ENCODE measurements around the gene RAD51C. TPM values are rescaled to one million over a fixed set of nuclear protein-coding genes. Genes with fewer than 3 reads are reported as not detected.

The RAD51C gene
- total and polyA plus RNA-seq, 9 of the 15 experiments (the other 6 are each of a cell fraction or from before 2014, with no cell fraction given) = 93.9 to 341 (median 135) TPM

DNA sequence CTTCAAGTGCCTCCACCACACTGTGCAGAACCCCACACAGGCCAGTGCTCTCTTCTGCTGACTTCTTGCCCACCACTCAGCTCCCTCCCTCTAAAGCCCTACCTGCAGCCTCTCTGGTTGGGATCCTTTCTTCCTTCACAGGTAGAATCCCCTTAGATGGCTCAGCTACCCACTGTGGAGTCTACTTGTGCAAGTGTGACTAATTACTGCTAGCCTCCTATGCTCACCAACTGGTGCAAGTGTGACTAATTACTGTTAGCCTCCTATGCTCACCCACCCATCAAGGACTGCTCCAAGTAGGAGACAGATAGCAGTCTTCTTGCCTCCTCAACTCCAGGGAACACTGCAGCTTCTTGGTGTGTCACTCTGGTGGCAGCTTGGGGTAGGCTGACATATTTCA is 44.2 kb upstream of the RAD51C start:
- ChIA-PET CTCF (ENCODE audit: low intra/inter-chr PET ratio) (no interaction called here), POLR2A (interaction anchor here (6.5 to 7.5 kb wide), 2 partner anchors 9 to 16 kb away, joined by 74 to 79 read pairs; no protein-coding TSS in a partner anchor)
- Histone ChIP-seq H3K27ac (ENCODE audit: extremely low read depth, low read depth, low read length) (no peak overlapping the region), H3K79me2 (ENCODE audit: control insufficient read depth, insufficient read depth, low read length) (no peaks in the 10 kb centered on the region), H3K36me3 (ENCODE audit: control insufficient read depth, insufficient read depth, low read length) (no peaks in the 10 kb centered on the region), H2AFZ (ENCODE audit: low read depth, low read length) (no peak overlapping the region), H4K20me1 (replicated peaks; ENCODE audit: control insufficient read depth, insufficient read depth, low read length) (no peaks in the 10 kb centered on the region), H3K9me1 (ENCODE audit: control insufficient read depth, insufficient read depth, low read length) (no peaks in the 10 kb centered on the region), H3K27me3 (ENCODE audit: control insufficient read depth in 2 of 2, insufficient read depth in 2 of 2, low read length in 2 of 2) (no peaks in the 10 kb centered on the region), H3K4me1 (replicated peaks in 1 of 2; ENCODE audit: control insufficient read depth in 2 of 2, insufficient read depth in 2 of 2, low read length in 2 of 2) (no peaks in the 10 kb centered on the region), H3K9ac (ENCODE audit: insufficient read depth in 1 of 2, low read depth in 2 of 2, low read length in 2 of 2) (no peak overlapping the region; a peak in 1 of 4 replicates), H3K4me3 (no peak overlapping the region), H3K4me2 (ENCODE audit: insufficient read depth, low read length) (no peak overlapping the region), H3K9me3 (replicated peaks; ENCODE audit: control insufficient read depth, insufficient read depth, low read depth, low read length) (no peaks in the 10 kb centered on the region)
- intact Hi-C loops (cut with micrococcal nuclease) (no loop called here), in situ Hi-C loops (cut with MboI) (no loop called here)
- TF ChIP-seq TBL1XR1 (IDR thresholded peaks at IDR 0.05; ENCODE audit: low read length in 2 of 2) = no peak
- TF ChIP-seq, protein P1, sequence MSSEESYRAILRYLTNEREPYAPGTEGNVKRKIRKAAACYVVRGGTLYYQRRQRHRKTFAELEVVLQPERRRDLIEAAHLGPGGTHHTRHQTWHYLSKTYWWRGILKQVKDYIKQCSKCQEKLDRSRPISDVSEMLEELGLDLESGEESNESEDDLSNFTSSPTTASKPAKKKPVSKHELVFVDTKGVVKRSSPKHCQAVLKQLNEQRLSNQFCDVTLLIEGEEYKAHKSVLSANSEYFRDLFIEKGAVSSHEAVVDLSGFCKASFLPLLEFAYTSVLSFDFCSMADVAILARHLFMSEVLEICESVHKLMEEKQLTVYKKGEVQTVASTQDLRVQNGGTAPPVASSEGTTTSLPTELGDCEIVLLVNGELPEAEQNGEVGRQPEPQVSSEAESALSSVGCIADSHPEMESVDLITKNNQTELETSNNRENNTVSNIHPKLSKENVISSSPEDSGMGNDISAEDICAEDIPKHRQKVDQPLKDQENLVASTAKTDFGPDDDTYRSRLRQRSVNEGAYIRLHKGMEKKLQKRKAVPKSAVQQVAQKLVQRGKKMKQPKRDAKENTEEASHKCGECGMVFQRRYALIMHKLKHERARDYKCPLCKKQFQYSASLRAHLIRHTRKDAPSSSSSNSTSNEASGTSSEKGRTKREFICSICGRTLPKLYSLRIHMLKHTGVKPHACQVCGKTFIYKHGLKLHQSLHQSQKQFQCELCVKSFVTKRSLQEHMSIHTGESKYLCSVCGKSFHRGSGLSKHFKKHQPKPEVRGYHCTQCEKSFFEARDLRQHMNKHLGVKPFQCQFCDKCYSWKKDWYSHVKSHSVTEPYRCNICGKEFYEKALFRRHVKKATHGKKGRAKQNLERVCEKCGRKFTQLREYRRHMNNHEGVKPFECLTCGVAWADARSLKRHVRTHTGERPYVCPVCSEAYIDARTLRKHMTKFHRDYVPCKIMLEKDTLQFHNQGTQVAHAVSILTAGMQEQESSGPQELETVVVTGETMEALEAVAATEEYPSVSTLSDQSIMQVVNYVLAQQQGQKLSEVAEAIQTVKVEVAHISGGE (CRISPR knock-in tag; IDR thresholded peaks at IDR 0.05) = 0 out of 6 replicates have a peak, but pooled peaks of 1 of the 3 experiments have one; percentile 60
- BruUV-seq (replicated peaks) = no TSS peak
- DNase-seq (ENCODE audit: extremely low read depth in 1 of 4, low spot score in 3 of 4) (no peak), FAIRE-seq (peak; percentile 11), ATAC-seq (peak; percentile 54)

Data from K562 (cell line).